ENCODE results near the gene PPAN. TPM values are rescaled to one million over a fixed set of nuclear protein-coding genes. Genes with fewer than 3 reads are reported as not detected.

PPAN gene
- polyA plus RNA-seq, 4 donors, result 26.2 to 48.3 (median 35.3) TPM

- Histone ChIP-seq H3K36me3 (ENCODE audit: control insufficient read depth in 3 of 3, insufficient read depth in 2 of 3, low read depth in 1 of 3, low read length in 3 of 3) (peaks cover 5 to 90% (median 24%) of the 10 kb centered on the region in 3 donors), H3K4me3 (ENCODE audit: low read depth in 1 of 3, low read length in 3 of 3) (no peak overlapping the region), H3K4me1 (ENCODE audit: control insufficient read depth in 3 of 3, insufficient read depth in 2 of 3, low read depth in 1 of 3, low read length in 2 of 3) (no peaks in the 10 kb centered on the region), H3K9me3 (ENCODE audit: control insufficient read depth in 2 of 2, insufficient read depth in 1 of 2, low read depth in 1 of 2, low read length in 1 of 2) (no peaks in the 10 kb centered on the region), H3K27ac (ENCODE audit: low read depth in 1 of 3, low read length in 2 of 3) (no peak overlapping the region), H3K27me3 (ENCODE audit: control insufficient read depth in 3 of 3, insufficient read depth in 3 of 3, low read length in 3 of 3) (no peaks in the 10 kb centered on the region)
- FAIRE-seq, result no peak
- WGBS, 3 donors, result 93 to 95% (median 94%) methylated on average over 16 of the region's 16 CpGs
- DNase-seq, result no peak
Measured at GRCh38 chr19:10159610-10160009, 53.4 kb downstream of the PPAN start.

Other genes with a start within 250 kb of the PPAN start
- 1 to 10 TPM in 2 of 4 donors, under 1 TPM in 2; 0.45 to 8.4 (median 1.9) TPM for gene OLFM2, start 169.8 kb upstream of the PPAN start, polyA plus RNA-seq
- gene COL5A3, start 95.9 kb upstream of the PPAN start, polyA plus RNA-seq, result 1 to 10 TPM in 2 of 4 donors, under 1 TPM in 2; 0.54 to 6.1 (median 1.5) TPM
- not detected for gene RDH8, start 92.9 kb upstream of the PPAN start, polyA plus RNA-seq
- 10 to 100 TPM; 32.5 to 60.8 (median 37.0) TPM for gene SHFL, start 20.0 kb upstream of the PPAN start, polyA plus RNA-seq
- gene ANGPTL6, start 3.7 kb upstream of the PPAN start, polyA plus RNA-seq, result 1 to 10 TPM in 1 of 4 donors, under 1 TPM in 3; 0.45 to 8.7 (median 0.63) TPM
- 10 to 100 TPM in 2 of 4 donors, 1 to 10 TPM in 2; 3.8 to 14.6 (median 9.9) TPM for gene P2RY11, start 5.3 kb downstream of the PPAN start, polyA plus RNA-seq
- 100 to 1,000 TPM; 138 to 218 (median 213) TPM for gene EIF3G, start 13.5 kb downstream of the PPAN start, polyA plus RNA-seq
- gene DNMT1, start 88.6 kb downstream of the PPAN start, polyA plus RNA-seq, result 10 to 100 TPM in 3 of 4 donors, 1 to 10 TPM in 1; 10.0 to 44.8 (median 22.9) TPM
- 1 to 10 TPM in 2 of 4 donors, under 1 TPM in 1, not detected in 1; 0.81 to 4.3 (median 3.2) TPM for gene S1PR2, start 125.0 kb downstream of the PPAN start, polyA plus RNA-seq
- gene MRPL4, start 145.9 kb downstream of the PPAN start, polyA plus RNA-seq, result 10 to 100 TPM; 35.0 to 85.8 (median 48.0) TPM
- 10 to 100 TPM in 2 of 4 donors, 1 to 10 TPM in 2; 1.6 to 18.2 (median 11.5) TPM for gene ICAM1, start 164.8 kb downstream of the PPAN start, polyA plus RNA-seq
- gene ICAM4, start 180.6 kb downstream of the PPAN start, polyA plus RNA-seq, result 1 to 10 TPM in 1 of 4 donors, under 1 TPM in 2, not detected in 1; 0.54 to 2.1 (median 0.58) TPM
- under 1 TPM in 3 of 4 donors, not detected in 1; 0.10 to 0.54 (median 0.52) TPM for gene ICAM5, start 183.6 kb downstream of the PPAN start, polyA plus RNA-seq
- 1 to 10 TPM; 5.8 to 9.5 (median 7.7) TPM for gene ZGLP1, start 203.5 kb downstream of the PPAN start, polyA plus RNA-seq
- 10 to 100 TPM; 15.1 to 22.9 (median 18.0) TPM for gene FDX2, start 209.7 kb downstream of the PPAN start, polyA plus RNA-seq
- 10 to 100 TPM; 14.1 to 50.0 (median 21.1) TPM for gene RAVER1, start 227.2 kb downstream of the PPAN start, polyA plus RNA-seq
- gene ICAM3, start 233.3 kb downstream of the PPAN start, polyA plus RNA-seq, result 10 to 100 TPM in 3 of 4 donors, 1 to 10 TPM in 1; 8.3 to 23.8 (median 16.0) TPM

All from small intestine (tissue), 7 donors.